Activated CD8-positive, alpha-beta memory T cell treated with anti-CD3 and anti-CD28 coated beads, Interleukin-2, amount 50 U/mL, for 4 hours (primary cell): ENCODE results near the gene CNDP1.
"Not testable (repeated sequence)": the region's sequence is repeated elsewhere in the genome, so short reads cannot be mapped to it uniquely, and the experiment has no call there.

Experiments used
- DNase-seq: peaks from one replicate; pipeline ENCODE4 v3.0.0-alpha.2; 2020

The CNDP1 gene

GRCh38 chr18:74522635-74523548 lies 11.4 kb upstream of the CNDP1 start:
- no peak for DNase-seq

- no peak for DNase-seq
These were observed 10.2 kb upstream of the CNDP1 start for GRCh38 chr18:74524097-74524496.

- DNase-seq: not testable (repeated sequence)
These were observed 9.4 kb upstream of the CNDP1 start for GRCh38 chr18:74524915-74525314.

- no peak for DNase-seq
These were observed 8.6 kb upstream of the CNDP1 start for GRCh38 chr18:74525741-74526140.

GRCh38 chr18:74526488-74526887 lies 7.8 kb upstream of the CNDP1 start:
- no peak for DNase-seq

- no peak for DNase-seq
These were observed 5.8 kb upstream of the CNDP1 start for GRCh38 chr18:74528478-74528877.

GRCh38 chr18:74528913-74529312 lies 5.4 kb upstream of the CNDP1 start:
- DNase-seq: no peak

GRCh38 chr18:74529378-74529777 lies 4.9 kb upstream of the CNDP1 start:
- no peak for DNase-seq

GRCh38 chr18:74529811-74530583 lies 4.3 kb upstream of the CNDP1 start:
- no peak for DNase-seq

- DNase-seq: no peak
These were observed 3.8 kb upstream of the CNDP1 start for GRCh38 chr18:74530584-74530862.

GRCh38 chr18:74531043-74531442 lies 3.3 kb upstream of the CNDP1 start:
- DNase-seq: no peak

- DNase-seq: no peak
These were observed 1.7 kb upstream of the CNDP1 start for GRCh38 chr18:74532511-74533025.

GRCh38 chr18:74533666-74534065 lies 634 bp upstream of the CNDP1 start:
- no peak for DNase-seq

GRCh38 chr18:74534981-74535649 lies 815 bp downstream of the CNDP1 start:
- no peak for DNase-seq

GRCh38 chr18:74539289-74539688 lies 5.0 kb downstream of the CNDP1 start:
- no peak for DNase-seq

- no peak for DNase-seq
These were observed 6.5 kb downstream of the CNDP1 start for GRCh38 chr18:74540652-74541421.

GRCh38 chr18:74541703-74542555 lies 7.6 kb downstream of the CNDP1 start:
- no peak for DNase-seq

- DNase-seq: no peak
These were observed 10.6 kb downstream of the CNDP1 start for GRCh38 chr18:74544898-74545297.

GRCh38 chr18:74546007-74546406 lies 11.7 kb downstream of the CNDP1 start:
- DNase-seq: no peak

GRCh38 chr18:74546751-74547530 lies 12.6 kb downstream of the CNDP1 start:
- no peak for DNase-seq

- DNase-seq: no peak
These were observed 13.6 kb downstream of the CNDP1 start for GRCh38 chr18:74547860-74548259.
